ENCODE data around the gene SLC26A11. TPM values are rescaled to one million over a fixed set of nuclear protein-coding genes. Genes with fewer than 3 reads are reported as not detected.

SLC26A11 gene
- total RNA-seq, 4 donors from 2014 or later = 25.1 to 65.3 (median 31.7) TPM

- no peaks in the 10 kb centered on the region for H3K27me3 ChIP-seq
- 7 to 15% methylated on average over 9 of the region's 41 CpGs for WGBS, 2 donors
- peaks cover 18 to 21% of the 10 kb centered on the region in 2 donors for H3K4me1 ChIP-seq
- peak in 1 of 2 donors; percentile 6 for TF ChIP-seq POLR2A (IDR thresholded peaks at IDR 0.05)
- TF ChIP-seq, protein P1, sequence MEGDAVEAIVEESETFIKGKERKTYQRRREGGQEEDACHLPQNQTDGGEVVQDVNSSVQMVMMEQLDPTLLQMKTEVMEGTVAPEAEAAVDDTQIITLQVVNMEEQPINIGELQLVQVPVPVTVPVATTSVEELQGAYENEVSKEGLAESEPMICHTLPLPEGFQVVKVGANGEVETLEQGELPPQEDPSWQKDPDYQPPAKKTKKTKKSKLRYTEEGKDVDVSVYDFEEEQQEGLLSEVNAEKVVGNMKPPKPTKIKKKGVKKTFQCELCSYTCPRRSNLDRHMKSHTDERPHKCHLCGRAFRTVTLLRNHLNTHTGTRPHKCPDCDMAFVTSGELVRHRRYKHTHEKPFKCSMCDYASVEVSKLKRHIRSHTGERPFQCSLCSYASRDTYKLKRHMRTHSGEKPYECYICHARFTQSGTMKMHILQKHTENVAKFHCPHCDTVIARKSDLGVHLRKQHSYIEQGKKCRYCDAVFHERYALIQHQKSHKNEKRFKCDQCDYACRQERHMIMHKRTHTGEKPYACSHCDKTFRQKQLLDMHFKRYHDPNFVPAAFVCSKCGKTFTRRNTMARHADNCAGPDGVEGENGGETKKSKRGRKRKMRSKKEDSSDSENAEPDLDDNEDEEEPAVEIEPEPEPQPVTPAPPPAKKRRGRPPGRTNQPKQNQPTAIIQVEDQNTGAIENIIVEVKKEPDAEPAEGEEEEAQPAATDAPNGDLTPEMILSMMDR (IDR thresholded peaks at IDR 0.05) = no peak
- H3K4me3 ChIP-seq (replicated peaks in 1 of 3) = peak overlapping the region; percentile 93 to 100 (median 93)
- H3K36me3 ChIP-seq = peaks cover 0 to 5% of the 10 kb centered on the region in 2 donors
- no peaks in the 10 kb centered on the region for H3K9me3 ChIP-seq
- peak; percentile 54 to 66 for DNase-seq
- intact Hi-C loops (cut with DNase I) = loop anchor here (5.0 kb wide), 1 partner anchor 42 kb away; the partner anchor contains the start of gene RNF213
- peak overlapping the region; percentile 82 to 95 (median 89) for H3K27ac ChIP-seq
Observed at GRCh38 chr17:80220736-80221215, 549 bp downstream of the SLC26A11 start.

- Histone ChIP-seq H3K27ac (peak overlapping the region in 1 of 3 donors; percentile 95), H3K36me3 (peaks cover 0 to 5% of the 10 kb centered on the region in 2 donors), H3K27me3 (no peaks in the 10 kb centered on the region), H3K9me3 (no peaks in the 10 kb centered on the region), H3K4me1 (peaks cover 18 to 21% of the 10 kb centered on the region in 2 donors), H3K4me3 (replicated peaks in 1 of 3) (peak overlapping the region; percentile 93 to 100 (median 93))
- WGBS, 2 donors = 72 to 73% methylated on average over 13 of the region's 29 CpGs
- intact Hi-C loops (cut with DNase I) = loop anchor here (5.0 kb wide), 1 partner anchor 41 kb away; the partner anchor contains the start of gene RNF213
- no peak for TF ChIP-seq POLR2A (IDR thresholded peaks at IDR 0.05)
- TF ChIP-seq, protein P1 (IDR thresholded peaks at IDR 0.05) = no peak
- DNase-seq = peak in 1 of 2 donors; percentile 10
Observed at GRCh38 chr17:80221351-80222105, 1.3 kb downstream of the SLC26A11 start.

GRCh38 chr17:80222376-80223141 is 2.3 kb downstream of the SLC26A11 start:
- H3K27me3 ChIP-seq = no peaks in the 10 kb centered on the region
- TF ChIP-seq POLR2A (IDR thresholded peaks at IDR 0.05) = no peak
- TF ChIP-seq, protein P1 (IDR thresholded peaks at IDR 0.05) = no peak
- no peak overlapping the region for H3K27ac ChIP-seq
- peaks cover 3 to 5% of the 10 kb centered on the region in 2 donors for H3K36me3 ChIP-seq
- 91 to 93% methylated on average over 17 to 18 of the region's 18 CpGs for WGBS, 2 donors
- DNase-seq = no peak
- H3K9me3 ChIP-seq = no peaks in the 10 kb centered on the region
- no peak overlapping the region for H3K4me3 ChIP-seq (replicated peaks in 1 of 3)
- peaks cover 18 to 21% of the 10 kb centered on the region in 2 donors for H3K4me1 ChIP-seq
- intact Hi-C loops (cut with DNase I) = loop anchor here (5.0 kb wide), 1 partner anchor 40 kb away; the partner anchor contains the start of gene RNF213

- Histone ChIP-seq H3K27ac (no peak overlapping the region), H3K27me3 (no peaks in the 10 kb centered on the region), H3K4me1 (peaks cover 18 to 21% of the 10 kb centered on the region in 2 donors), H3K36me3 (peaks cover 8 to 11% of the 10 kb centered on the region in 2 donors), H3K9me3 (no peaks in the 10 kb centered on the region), H3K4me3 (replicated peaks in 1 of 3) (no peak overlapping the region)
- intact Hi-C loops (cut with DNase I) = loop anchor here (5.0 kb wide), 1 partner anchor 39 kb away; the partner anchor contains the start of gene RNF213
- WGBS, 2 donors = 94 to 97% methylated on average over 18 of the region's 18 CpGs
- TF ChIP-seq POLR2A (IDR thresholded peaks at IDR 0.05) = no peak
- TF ChIP-seq, protein P1 (IDR thresholded peaks at IDR 0.05) = no peak
- DNase-seq = no peak
Observed at GRCh38 chr17:80223142-80223815, 3.1 kb downstream of the SLC26A11 start.

Measured in thyroid gland (tissue), 4 donors.